ENCODE data around the gene GXYLT1.
"Not testable (repeated sequence)": the region's sequence is repeated elsewhere in the genome, so short reads cannot be mapped to it uniquely, and the experiment has no call there.

Gene GXYLT1

GRCh38 chr12:42099433-42099832 is 45.2 kb downstream of the GXYLT1 start:
- DNase-seq (ENCODE audit: low read depth in 2 of 2), result no peak

GRCh38 chr12:42097971-42098370 is 46.7 kb downstream of the GXYLT1 start:
- no peak for DNase-seq (ENCODE audit: low read depth in 2 of 2)

GRCh38 chr12:42094277-42094676 is 50.4 kb downstream of the GXYLT1 start:
- no peak for DNase-seq (ENCODE audit: low read depth in 2 of 2)

GRCh38 chr12:42091769-42092168 is 52.9 kb downstream of the GXYLT1 start:
- no peak for DNase-seq (ENCODE audit: low read depth in 2 of 2)

GRCh38 chr12:42090899-42091298 is 53.8 kb downstream of the GXYLT1 start:
- DNase-seq (ENCODE audit: low read depth in 2 of 2), result no peak

- DNase-seq (ENCODE audit: low read depth in 2 of 2), result no peak
Observed at GRCh38 chr12:42086031-42086430, 58.6 kb downstream of the GXYLT1 start.

- DNase-seq (ENCODE audit: low read depth in 2 of 2), result no peak
Observed at GRCh38 chr12:42085594-42085993, 59.1 kb downstream of the GXYLT1 start.

- DNase-seq (ENCODE audit: low read depth in 2 of 2), result no peak
Observed at GRCh38 chr12:42084522-42084921, 60.2 kb downstream of the GXYLT1 start.

GRCh38 chr12:42076976-42077375 is 67.7 kb downstream of the GXYLT1 start:
- no peak for DNase-seq (ENCODE audit: low read depth in 2 of 2)

GRCh38 chr12:42070036-42070435 is 74.6 kb downstream of the GXYLT1 start:
- no peak for DNase-seq (ENCODE audit: low read depth in 2 of 2)

GRCh38 chr12:42059127-42059526 is 85.5 kb downstream of the GXYLT1 start:
- no peak for DNase-seq (ENCODE audit: low read depth in 2 of 2)

- DNase-seq (ENCODE audit: low read depth in 2 of 2), result no peak
Observed at GRCh38 chr12:42056130-42056529, 88.5 kb downstream of the GXYLT1 start.

- DNase-seq (ENCODE audit: low read depth in 2 of 2), result no peak
Observed at GRCh38 chr12:42053456-42053855, 91.2 kb downstream of the GXYLT1 start.

GRCh38 chr12:42048980-42049379 is 95.7 kb downstream of the GXYLT1 start:
- DNase-seq (ENCODE audit: low read depth in 2 of 2), result not testable (repeated sequence)

- no peak for DNase-seq (ENCODE audit: low read depth in 2 of 2)
Observed at GRCh38 chr12:42039577-42039976, 105.1 kb downstream of the GXYLT1 start.

GRCh38 chr12:42039176-42039575 is 105.5 kb downstream of the GXYLT1 start:
- no peak for DNase-seq (ENCODE audit: low read depth in 2 of 2)

- no peak for DNase-seq (ENCODE audit: low read depth in 2 of 2)
Observed at GRCh38 chr12:42031847-42032564, 112.7 kb downstream of the GXYLT1 start.

Measured in stimulated activated CD8-positive, alpha-beta memory T cell treated with anti-CD3 and anti-CD28 coated beads, Interleukin-15, amount 100 ng/mL, for 4 hours (primary cell).